Left lobe of liver (tissue), 2 donors: ENCODE data around the gene LAG3. TPM values are rescaled to one million over a fixed set of nuclear protein-coding genes. Genes with fewer than 3 reads are reported as not detected.

Experiments
- ATAC-seq: fragments of 200-7000 bp; cut with Tn5 transposase; one replicate; pipeline ENCODE4 v1.9.1; 2020; ENCODE audit warnings: mild to moderate bottlenecking, moderate library complexity
- DNase-seq: peaks from one replicate; pipeline ENCODE4 v3.0.0-alpha.2; 2020; ENCODE audit warnings: low spot score
- total RNA-seq: library from RNA; stranded (reverse); gene quantifications from one replicate; pipeline ENCODE4 v1.2.1, GENCODE V29; 2021
- donor health status: DM: no; HTN: no; CAD: no; lungs with moderate emphysema.
- donor health status: DM: no; HTN: yes; CAD: no.

Gene LAG3
- total RNA-seq, 1 donor from 2014 or later: 2.8 TPM

DNA sequence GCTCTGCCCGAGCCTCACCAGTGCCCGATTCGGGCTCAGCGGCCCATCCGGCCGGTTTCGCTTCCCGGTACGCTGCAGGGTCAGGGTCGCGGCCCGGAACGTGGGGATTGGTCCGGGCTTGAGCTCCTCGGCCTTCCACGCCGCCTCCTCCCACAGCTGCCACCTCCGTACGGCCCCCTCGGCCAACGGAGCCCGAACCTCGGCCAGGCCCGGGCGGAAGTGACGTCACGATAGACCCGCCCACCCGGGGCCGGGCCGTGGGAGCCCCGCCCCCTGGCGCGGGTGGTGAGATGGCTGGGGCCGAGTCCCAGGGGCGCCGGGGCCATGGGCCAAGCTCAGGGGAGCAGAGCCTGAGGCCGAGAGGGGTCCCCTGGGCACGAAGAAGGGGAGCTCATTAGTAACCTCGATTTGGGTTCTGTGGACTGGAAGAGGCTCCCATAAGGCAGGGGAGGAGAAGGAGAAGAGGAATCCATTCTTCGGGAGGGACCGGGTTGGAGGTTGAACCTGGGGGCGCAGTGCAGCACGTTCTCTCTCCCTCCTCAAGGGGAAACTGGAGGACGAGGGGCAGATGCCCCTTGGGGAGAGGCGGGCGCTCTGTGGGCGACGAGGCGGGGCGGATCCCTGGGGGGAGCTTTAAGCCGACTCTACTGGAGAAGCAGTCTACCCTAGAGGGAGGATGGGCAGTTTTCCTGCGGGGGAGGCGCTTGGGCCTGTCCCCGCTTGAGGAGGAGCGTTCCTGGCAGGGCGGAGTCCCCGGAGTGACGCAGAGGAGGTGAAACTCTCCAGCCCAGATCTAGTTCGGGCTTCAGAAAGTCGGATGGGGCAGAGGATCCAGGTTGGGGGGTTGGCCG is 19.2 kb upstream of the LAG3 start, which contains the start of gene MLF2:
TSS of gene MLF2 (minus strand) at position 221 of the 851 bp plus-strand sequence. CDS start 807 bp downstream, outside the sequence.
- DNase-seq (peak; percentile 99), ATAC-seq (peak; percentile 83)

DNA sequence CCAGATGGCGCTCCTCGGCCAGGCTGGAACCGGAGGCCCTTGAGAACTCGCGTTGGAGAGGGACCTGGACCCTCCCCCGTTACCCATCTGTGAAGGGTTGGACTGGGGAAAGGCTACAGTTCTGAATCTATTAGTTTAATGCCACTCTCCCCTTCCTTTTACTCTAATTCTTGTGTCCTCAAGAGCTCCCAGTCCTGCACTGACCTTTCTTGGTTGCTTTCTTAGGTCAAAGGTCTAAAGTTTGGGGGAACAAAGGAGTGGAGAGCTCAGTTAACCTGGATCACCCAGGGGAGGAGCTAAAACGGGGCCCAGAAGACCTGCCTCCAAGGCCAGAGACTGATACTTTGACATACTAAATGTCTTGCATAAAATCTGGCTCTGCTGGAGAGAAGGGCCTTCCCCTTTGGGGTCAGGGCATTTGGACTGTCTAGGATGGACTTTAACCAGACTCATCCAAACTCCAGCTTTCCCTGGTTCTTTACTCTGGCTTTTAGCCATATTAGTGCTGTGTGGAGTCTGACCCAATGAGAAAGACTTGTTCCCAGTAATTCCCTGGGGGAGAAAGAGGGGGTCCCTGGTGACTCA is 18.5 kb upstream of the LAG3 start:
- peak; percentile 85 for DNase-seq
- ATAC-seq: peak; percentile 66

DNA sequence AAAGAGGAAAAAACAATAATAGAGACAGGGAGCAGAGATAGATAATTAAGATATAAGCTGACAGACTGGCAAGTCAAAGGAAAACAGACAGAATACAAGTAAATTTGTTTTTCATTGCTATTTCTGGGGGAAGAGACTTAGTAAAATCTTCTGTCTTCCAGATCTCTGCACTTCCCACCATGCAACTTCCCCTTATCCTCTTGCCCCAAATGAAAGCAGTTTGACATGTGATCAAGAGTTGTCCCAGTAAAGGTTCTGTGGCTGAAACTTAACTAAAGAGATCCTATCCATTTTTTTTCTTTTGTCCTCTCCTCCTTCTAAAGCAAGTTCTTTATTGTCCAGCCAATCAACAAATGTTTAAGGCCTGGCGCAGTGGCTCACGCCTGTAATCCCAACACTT is 17.9 kb upstream of the LAG3 start:
- ATAC-seq (no peak), DNase-seq (no peak)

DNA sequence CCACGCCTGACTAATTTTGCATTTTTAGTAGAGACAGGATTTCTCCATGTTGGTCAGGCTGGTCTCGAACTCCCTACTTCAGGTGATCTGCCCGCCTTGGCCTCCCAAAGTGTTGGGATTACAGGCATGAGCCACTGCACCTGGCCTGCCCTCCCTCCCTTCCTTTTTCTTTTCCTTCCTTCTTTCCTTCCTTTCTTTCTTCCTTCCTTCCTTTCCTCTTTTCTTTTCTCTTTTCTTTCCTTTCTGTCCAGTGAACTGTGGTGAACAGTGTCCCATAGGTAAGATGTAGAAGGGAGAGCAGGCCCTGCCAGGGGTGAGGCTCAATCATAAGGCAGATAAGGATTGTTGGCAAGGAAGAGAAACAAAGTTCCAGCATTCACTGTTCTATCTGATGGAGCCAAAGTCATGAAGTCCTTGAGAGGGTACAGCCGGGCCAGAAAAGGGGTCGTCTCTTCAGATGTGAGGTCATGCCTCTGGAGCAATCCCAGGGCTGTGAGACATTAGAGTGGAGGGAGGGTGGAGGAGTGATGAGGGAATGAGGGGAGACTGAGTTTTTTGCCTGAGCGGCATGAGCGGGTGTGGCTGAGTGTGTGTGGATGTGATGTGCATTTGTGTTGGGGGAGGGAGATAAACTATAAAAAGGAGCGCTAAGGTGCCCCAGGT is 15.2 kb upstream of the LAG3 start:
- DNase-seq (no peak), ATAC-seq (no peak)

DNA sequence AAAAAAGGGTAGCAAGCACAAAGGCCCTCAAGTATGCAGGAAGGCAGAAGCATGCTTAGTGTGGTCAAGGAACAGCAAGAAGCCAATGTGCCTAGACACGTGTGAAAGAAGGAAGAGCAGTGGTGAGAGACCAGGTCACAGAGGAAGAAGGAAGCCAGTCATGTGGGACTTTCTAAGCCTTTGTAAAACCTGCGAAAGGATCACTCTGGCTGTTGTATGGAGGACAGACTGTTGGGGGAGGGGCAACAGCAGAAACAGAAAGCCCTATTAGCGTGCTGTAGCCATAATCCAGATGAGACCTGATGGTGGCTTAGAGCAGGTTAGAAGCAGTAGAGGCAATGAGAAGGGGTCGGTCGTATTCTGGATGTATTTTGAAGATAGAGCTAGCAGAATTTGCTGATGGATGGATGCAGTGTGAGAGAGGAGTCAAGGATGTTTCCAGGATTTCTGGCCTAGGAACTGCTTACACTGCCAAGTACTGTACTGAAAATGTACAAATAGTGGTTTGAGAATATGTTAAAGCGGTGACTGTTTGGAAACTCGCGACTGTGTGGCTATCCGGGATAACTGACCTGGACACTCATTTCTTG is 13.7 kb upstream of the LAG3 start:
- ATAC-seq (no peak), DNase-seq (no peak)

DNA sequence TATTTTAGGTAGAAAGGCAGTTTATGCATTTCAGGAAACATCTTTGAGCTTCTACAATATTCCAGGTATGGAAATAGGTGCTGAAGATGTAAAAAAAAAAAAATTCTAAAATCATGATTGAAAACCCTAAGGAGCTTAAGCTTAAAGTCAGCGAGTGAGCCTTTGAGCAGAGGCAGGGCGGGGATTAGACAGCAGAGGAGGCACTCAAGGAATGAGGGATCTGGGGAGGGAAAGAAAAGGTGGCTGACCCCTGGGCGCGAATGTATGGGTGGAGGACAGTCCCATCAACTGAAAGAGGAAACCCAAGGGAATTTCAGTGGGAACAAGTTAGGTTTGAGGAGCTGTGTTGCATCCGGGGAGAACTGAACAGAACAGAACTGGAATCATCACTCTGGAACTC is 12.6 kb upstream of the LAG3 start:
- DNase-seq (no peak), ATAC-seq (no peak)

DNA sequence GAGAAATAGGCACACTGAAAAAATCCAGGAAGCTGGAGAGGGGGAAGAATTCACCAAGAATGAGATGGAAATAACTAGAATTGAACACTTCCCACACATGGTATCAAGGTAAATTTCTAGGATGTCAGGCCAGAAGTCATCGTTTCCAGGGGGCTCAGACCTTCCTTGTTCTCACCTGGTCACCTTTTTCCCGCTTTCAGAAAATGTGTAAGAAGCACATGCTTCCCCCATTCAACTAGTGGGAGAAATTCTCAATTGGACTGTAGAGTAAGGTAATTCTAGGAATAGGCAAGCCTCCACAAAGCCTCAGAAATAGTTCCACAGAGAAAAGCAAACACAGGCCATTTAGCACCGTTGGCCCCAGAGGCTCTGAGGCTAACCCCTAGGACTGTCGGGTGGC is 8.9 kb upstream of the LAG3 start:
- no peak for DNase-seq
- ATAC-seq: no peak

DNA sequence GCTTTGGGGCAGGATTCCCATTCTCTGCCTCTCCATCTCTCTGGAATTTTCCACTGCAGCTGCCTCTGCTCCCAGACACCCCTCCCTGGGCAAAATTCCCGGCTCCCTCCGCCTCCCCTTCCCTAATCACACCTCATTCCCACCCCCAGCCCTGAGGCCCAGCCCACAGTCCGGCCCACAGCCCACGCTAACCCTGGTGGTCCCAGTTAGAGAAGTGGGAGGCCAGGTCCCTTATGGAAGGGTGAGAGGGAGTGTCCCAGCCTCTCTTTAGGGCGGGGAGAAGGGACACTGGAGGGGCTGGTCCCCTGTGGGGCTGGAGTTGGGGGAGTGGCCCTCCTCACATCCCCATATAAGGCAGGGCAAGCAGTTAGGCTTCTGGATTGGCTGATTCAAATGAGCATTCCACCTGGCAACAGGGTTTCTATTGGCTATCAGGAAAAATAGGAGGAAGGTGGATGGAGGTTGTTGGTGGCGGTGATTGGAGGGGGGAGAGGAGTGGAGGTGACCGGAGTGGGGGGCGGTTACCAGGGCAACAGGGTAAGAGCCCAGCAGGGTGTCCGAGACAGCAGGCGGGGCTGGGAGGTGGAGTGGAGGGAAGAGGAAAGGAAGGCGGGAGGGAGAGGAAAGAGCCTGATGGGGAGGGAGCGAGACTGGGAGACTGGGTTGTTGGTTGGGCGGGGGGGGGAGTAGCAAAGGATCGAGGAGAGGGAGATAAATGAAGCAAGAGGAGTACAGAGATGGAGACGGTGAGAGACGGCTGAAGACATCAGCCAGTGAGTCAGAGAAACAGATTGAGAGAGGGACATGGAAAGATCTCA is 8.1 kb upstream of the LAG3 start:
- ATAC-seq: peak; percentile 66
- DNase-seq: peak; percentile 86

DNA sequence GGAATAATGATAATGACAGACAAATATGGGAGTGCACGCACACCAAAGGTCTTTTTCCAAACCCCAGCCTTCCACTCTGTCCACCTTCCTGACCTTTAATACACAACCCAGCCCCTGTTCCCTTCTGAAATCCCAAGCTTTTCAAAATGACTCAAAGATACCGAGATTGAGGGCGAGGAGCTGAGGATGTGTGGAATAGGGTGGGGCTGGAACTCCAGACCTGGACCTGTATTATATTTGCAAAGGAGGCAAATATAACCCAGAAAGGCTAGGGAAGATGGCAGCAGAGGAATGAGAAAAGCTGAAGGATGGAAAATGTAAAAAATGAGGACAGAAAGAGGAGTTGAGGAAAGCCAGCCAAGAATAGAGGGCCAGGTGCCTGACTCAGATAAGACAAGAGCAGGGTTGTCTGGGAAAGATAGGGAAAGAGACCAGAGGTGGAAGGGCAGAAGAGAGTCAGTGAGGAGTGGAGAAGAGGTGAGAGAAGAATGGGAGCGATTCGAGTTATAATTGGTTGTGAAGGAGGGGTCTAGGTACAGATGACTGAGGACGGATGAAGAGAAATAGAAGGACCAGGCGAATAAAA is 7.2 kb upstream of the LAG3 start:
- ATAC-seq (no peak), DNase-seq (no peak)

DNA sequence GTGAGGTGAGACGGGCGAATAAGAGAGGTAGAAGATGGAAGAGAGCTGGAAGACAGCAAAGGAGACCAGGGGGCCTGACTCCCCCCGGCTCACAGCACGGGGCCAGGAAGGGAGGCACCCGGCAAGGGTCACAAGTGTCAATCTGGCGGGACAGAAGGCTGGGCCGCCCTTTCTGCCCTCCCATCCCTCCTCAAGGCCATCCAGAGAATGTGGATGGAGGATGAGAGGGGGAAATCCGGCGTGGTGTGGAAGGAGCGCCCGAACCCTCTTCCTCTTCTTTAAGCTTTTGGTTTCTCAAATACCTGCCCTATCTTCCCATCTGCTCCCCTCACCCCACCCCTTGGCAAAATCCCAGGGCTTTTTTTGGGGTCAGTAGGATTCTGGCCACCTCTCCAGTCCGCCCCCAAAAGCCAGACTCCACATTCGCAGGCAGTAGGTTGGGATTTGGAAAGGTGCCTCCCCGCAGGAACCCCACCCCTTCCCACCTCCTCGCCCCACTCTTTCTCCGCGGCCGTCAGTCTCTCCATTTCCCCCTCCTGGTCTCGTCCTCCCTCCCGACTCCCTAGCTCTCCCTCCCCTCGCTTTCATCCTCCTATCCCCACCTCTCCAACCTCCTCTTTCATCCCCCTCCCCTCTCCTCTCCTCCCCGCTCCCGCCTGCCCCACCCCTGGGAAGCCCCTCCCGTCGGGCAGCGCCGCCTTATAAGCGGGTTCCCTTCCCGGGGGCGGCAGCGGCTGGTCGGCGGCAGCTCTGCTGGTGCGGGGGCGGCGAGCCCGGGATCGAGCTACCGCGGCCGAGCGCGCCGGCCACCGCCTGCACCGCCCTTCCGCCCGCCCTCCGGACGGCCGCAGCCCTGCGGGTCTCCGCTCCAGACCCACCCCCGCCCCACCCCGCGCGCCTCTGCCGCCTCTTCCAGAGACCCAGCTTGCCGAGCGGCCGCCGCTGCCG is 6.4 kb upstream of the LAG3 start, which contains the start of gene PTMS:
TSS of gene PTMS (plus strand) at position 730 of the 948 bp plus-strand sequence. CDS start 343 bp downstream, outside the sequence.
- ATAC-seq (peak; percentile 64), DNase-seq (peak; percentile 94)

DNA sequence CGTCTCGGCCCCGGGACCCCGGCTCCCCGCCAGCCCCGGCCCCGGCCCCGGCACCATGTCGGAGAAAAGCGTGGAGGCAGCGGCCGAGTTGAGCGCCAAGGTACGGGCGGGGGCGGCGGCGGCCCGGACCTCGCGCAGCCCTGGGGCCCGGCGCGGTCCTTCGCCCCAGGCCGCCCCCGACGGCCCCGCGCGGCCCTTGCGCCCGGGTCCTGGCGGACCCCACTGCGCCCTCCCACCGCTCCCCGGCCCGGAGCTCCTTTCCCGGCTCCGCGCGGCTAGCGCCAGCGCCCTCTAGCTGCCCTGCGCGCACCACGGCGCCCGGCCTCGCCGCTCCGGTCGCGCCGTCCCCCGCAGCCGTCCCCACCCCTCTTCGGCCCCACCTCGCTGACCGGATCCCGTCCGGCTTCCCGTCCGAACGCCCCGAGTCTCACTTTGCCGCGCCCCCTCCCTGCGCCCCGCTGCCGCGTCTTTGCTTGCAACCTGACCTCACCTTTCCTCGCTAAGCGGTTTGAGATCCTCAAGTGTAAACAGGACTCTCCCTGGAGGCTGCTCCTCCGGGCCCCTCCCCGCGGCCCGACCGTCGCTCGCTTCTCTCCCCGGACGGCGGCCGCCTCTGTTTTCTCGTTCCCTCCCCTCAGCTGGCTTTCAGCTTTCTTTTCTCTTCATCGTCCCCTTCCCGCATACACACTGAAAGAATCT is 5.5 kb upstream of the LAG3 start:
- DNase-seq: peak; percentile 80
- peak; percentile 42 for ATAC-seq

DNA sequence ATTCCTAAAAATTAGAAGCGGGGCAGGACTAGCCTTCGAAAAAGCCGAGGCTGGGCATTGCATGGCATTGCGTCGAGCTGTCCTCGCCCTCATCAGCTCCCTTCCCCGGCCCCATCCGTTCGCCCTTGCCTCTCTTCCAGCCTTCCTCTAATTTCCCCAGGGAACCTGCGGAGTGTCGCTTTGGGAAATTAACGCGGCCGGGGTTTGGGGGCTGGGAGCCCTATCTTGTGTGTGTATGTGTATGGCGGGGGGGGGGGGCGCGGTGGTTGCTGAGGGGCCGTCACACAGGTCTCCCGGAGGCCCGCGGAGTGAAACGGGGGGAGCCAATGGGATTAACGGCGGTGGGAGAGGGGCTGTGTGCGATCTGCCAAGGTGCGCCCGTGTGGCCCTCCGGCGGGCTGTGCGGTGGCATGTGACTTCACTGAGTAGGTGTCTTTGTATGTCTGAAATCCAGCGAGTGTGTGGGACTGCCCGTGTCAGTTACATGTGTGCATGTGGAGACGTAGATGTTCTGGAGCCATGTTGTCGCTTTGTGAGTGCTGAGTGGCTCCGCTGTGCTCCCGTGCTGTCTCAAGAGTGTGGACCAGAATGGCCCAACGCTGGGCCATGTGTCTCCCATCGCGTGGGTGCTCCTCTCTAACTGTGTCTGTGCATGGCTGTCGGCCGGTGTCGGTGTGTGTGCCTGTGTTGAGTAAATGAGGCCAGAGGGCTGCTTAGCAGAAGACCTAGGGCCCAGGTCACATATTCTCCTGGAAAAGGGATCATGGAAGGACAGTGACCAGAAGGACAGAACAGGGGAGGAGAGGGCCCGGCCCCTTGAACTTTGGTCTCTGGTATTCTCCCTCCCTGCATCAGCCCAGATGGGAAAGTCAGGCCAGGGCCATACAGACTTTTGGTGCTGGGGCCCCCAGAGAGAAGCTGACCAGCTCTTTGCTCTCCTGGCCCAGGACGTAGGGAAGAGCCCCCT is 4.7 kb upstream of the LAG3 start:
- ATAC-seq: peak; percentile 45
- DNase-seq: peak; percentile 88

DNA sequence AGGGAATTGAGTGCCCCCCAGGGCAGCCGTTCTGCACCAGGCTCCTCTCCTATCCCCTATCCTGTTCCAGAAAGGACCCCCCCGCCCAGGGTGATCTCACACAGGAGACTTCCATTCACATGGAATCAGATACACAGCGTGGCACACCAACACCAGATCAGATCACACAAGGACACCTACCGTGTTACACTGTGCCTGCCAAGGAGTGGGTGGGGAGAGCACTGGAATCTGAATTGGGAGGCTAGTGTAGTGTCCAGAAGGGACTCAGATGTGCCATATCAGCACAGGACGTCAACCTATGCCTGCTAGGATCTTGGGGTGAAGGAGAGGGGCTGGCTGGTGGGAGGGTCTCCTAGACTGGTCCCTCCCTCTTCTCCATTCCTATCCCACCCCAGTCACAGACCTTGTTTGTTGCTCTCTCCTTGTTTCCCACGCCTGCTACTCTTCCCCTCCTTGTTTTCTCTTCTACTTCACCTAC is 3.8 kb upstream of the LAG3 start:
- peak; percentile 4 for ATAC-seq
- no peak for DNase-seq

DNA sequence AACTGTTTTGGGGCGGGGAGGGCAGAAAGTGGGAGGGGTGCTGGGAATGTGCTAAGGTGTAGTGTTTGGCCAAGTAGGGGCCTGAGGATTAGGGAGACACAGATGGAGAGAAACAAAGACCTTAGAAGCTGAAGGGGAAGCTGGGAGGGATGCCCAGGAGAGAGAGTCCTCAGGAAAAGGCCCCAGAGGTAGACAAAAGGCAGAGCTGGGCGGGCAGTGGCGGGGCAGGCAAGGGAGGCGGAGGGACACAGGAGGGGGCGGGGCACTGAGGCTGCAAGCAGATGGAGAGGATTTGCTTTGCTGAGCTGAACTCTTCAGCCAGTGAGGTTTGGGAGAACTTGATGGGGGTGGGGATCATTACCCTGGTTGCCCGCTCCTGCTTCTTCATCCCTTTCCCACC is 3.3 kb upstream of the LAG3 start:
- ATAC-seq (no peak), DNase-seq (no peak)

DNA sequence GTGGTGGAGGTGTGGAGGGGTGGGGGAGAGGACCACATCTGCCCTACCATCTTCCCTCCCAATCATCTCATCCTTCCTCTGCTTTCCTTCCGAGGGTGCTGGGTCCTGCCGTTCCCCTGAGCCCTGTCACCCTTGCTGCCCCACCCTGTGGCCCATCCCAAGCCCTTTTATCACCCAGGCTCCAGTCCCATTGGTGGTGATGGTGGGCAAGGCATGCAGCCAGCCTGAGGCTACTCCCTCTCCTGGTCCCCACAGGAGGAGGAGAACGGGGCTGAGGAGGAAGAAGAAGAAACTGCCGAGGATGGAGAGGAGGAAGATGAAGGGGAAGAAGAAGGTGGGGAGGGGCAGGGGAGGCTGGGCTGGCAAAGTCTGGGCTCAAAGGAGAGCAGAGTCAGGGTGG is 2.7 kb upstream of the LAG3 start:
- DNase-seq (no peak), ATAC-seq (no peak)

DNA sequence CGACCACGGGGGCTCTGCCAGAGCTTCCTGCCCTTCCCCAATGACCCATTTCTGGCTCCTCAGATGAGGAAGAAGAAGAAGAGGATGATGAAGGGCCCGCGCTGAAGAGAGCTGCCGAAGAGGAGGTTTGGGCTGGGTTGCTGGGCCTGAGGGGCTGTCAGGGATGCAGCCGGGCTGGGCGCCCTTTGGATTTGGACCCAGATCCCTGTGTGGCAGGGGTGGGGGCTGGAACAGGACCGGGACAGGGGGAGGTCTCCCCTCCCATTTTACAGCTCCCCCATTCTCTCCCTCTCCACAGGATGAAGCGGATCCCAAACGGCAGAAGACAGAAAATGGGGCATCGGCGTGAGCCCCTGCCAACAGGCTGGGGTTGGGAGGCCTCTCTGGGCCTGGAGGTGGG is 2.2 kb upstream of the LAG3 start:
- ATAC-seq: no peak
- DNase-seq: no peak

DNA sequence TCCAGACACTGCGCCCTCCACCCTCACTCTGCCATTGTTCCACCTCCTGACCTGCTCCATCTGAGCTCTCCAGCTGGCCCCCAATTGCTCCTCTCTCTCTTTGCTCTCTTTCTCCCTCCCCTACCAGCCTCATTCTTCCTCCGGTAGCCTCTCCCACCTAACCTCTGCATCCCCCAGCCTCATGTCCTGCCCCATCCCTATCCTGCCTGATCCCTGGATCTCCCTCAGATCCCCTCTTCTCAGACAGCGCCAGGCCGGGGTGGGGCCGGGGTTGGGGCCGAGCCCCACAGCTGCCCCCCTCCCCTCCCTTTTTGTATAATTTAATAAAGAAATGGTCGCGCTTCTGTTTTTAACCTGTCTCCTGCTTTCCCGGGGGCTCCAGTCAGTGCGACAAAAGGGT is 1.7 kb upstream of the LAG3 start:
- ATAC-seq (no peak), DNase-seq (no peak)
